SU-DHL-6 (cell line): ENCODE results near the gene ANKRD44.

Experiments
- H2AFZ ChIP-seq: fragments of 200-600 bp; sonication (generic); 2 replicates; pipeline ENCODE4 v1.6.1; 2014; ENCODE audit warnings: low read depth, mild to moderate bottlenecking, moderate library complexity, mixed read lengths, antibody characterized with exemption, low read length; ENCODE audit not compliant: severe bottlenecking
- H3F3A ChIP-seq: fragments of 200-600 bp; shearing (Covaris generic); 2 replicates; pipeline ENCODE4 v1.6.0; 2016; ENCODE audit warnings: antibody characterized with exemption, mild to moderate bottlenecking; ENCODE audit not compliant: insufficient read depth
- H3K27ac ChIP-seq: fragments of 200-600 bp; sonication (generic); 2 replicates; pipeline ENCODE4 v1.5.1; 2016; ENCODE audit warnings: low read depth, mild to moderate bottlenecking, low read length, moderate library complexity, mixed read lengths
- H3K27me3 ChIP-seq: fragments of 200-600 bp; sonication (generic), shearing (Covaris generic); 2 replicates; pipeline ENCODE4 v1.6.0; 2014; ENCODE audit warnings: mild to moderate bottlenecking, low read length
- H3K36me3 ChIP-seq: fragments of 200-600 bp; sonication (generic); 2 replicates; pipeline ENCODE4 v1.6.1; 2014; ENCODE audit warnings: mild to moderate bottlenecking, low read length, mixed read lengths
- H3K4me2 ChIP-seq: fragments of 300-600, 200-600 bp; shearing (Covaris generic), sonication (generic); 2 replicates; pipeline ENCODE4 v1.6.0; 2014; ENCODE audit warnings: low read length, low read depth, mild to moderate bottlenecking; ENCODE audit not compliant: poor library complexity, severe bottlenecking
- H3K4me3 ChIP-seq: fragments of 200-600 bp; sonication (generic); 2 replicates; pipeline ENCODE4 v1.5.1; 2014; ENCODE audit warnings: antibody characterized with exemption, low read length, mild to moderate bottlenecking, mixed read lengths; ENCODE audit not compliant: insufficient read depth, poor library complexity, severe bottlenecking
- H3K79me2 ChIP-seq: fragments of 200-600 bp; sonication (generic); 2 replicates; pipeline ENCODE4 v1.6.1; 2014; ENCODE audit warnings: mild to moderate bottlenecking, low read length, moderate library complexity; ENCODE audit not compliant: insufficient read depth
- H3K9ac ChIP-seq: fragments of 200-600 bp; sonication (generic); 2 replicates; pipeline ENCODE4 v1.7.0; 2014; ENCODE audit warnings: mild to moderate bottlenecking, low read length
- H3K9me2 ChIP-seq: fragments of 200-600 bp; sonication (generic); replicated peaks from 2 replicates; pipeline ENCODE4 v1.6.1; 2014; ENCODE audit warnings: low read length; ENCODE audit not compliant: insufficient read depth
- H3K9me3 ChIP-seq: fragments of 200-600 bp; sonication (generic); 2 replicates; pipeline ENCODE4 v1.6.1; 2014; ENCODE audit warnings: low read length, mixed read lengths; ENCODE audit not compliant: insufficient read depth
- H4K20me1 ChIP-seq: fragments of 200-600 bp; sonication (generic); 2 replicates; pipeline ENCODE4 v1.6.1; 2014; ENCODE audit warnings: low read depth, mild to moderate bottlenecking, antibody characterized with exemption, low read length, moderate library complexity, mixed read lengths
- EZH2phosphoT487 ChIP-seq: fragments of 200-600 bp; sonication (generic), shearing (Covaris generic); conservative IDR thresholded peaks from 2 replicates; pipeline ENCODE4 v1.6.1; 2018; ENCODE audit warnings: mild to moderate bottlenecking, antibody characterized with exemption, low read length, moderate library complexity, mixed read lengths
- TF ChIP-seq, protein P1 (sequence below): fragments of 200-600 bp; sonication (generic); IDR thresholded peaks from one replicate; pipeline ENCODE4 v1.5.1; 2017; ENCODE audit warnings: antibody characterized with exemption, mild to moderate bottlenecking, low read length, moderate library complexity; ENCODE audit not compliant: insufficient read depth, poor library complexity, severe bottlenecking

Gene ANKRD44

DNA sequence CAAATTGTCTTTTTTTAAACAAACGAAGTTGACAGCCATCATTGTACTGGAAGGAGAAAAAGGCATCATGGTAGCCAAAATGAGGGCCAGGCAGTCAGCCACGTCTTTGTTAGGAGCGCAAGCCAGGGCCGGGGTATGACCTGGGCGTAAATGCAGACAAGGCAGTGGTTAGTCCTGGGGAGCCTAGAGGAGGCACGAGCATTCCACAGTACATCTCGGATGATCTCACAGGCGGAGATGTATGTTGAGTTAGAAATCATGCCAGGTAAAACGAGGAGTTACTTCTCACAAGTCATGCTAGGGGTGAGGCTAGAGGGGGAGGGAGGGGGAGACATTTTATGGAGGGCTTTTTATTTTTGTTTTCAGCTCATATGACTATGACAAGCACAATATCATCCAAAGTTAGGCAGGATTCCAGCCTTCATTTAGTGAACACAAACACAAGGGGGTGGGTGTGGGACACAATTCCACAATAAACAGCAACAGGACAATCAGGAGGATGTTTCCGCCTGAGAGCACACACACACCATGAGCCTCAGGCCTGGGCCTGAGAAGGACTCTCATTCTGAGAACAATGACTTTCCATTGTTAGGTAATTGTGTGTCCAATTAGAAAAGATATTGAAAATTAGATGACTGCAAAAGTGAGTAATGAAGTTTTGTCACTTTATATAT is 319.7 kb downstream of the ANKRD44 start:
- no peaks in the 10 kb centered on the region for H3K9me3 ChIP-seq
- no peaks in the 10 kb centered on the region for H3K27me3 ChIP-seq
- no peak overlapping the region for H3K4me3 ChIP-seq
- no peak for TF ChIP-seq EZH2phosphoT487
- TF ChIP-seq, protein P1, sequence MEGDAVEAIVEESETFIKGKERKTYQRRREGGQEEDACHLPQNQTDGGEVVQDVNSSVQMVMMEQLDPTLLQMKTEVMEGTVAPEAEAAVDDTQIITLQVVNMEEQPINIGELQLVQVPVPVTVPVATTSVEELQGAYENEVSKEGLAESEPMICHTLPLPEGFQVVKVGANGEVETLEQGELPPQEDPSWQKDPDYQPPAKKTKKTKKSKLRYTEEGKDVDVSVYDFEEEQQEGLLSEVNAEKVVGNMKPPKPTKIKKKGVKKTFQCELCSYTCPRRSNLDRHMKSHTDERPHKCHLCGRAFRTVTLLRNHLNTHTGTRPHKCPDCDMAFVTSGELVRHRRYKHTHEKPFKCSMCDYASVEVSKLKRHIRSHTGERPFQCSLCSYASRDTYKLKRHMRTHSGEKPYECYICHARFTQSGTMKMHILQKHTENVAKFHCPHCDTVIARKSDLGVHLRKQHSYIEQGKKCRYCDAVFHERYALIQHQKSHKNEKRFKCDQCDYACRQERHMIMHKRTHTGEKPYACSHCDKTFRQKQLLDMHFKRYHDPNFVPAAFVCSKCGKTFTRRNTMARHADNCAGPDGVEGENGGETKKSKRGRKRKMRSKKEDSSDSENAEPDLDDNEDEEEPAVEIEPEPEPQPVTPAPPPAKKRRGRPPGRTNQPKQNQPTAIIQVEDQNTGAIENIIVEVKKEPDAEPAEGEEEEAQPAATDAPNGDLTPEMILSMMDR = no peak
- no peaks in the 10 kb centered on the region; the same call in 1 of the 2 replicates for H3K36me3 ChIP-seq
- H3K27ac ChIP-seq = no peak overlapping the region
- H3K79me2 ChIP-seq = no peaks in the 10 kb centered on the region
- no peak overlapping the region for H3K4me2 ChIP-seq
- H3F3A ChIP-seq = 0 out of 2 replicates have a peak, but pooled peaks cover under 1% of the 10 kb centered on the region
- H2AFZ ChIP-seq = no peak overlapping the region
- H4K20me1 ChIP-seq = no peaks in the 10 kb centered on the region
- no peaks in the 10 kb centered on the region for H3K9me2 ChIP-seq
- H3K9ac ChIP-seq = no peak overlapping the region

DNA sequence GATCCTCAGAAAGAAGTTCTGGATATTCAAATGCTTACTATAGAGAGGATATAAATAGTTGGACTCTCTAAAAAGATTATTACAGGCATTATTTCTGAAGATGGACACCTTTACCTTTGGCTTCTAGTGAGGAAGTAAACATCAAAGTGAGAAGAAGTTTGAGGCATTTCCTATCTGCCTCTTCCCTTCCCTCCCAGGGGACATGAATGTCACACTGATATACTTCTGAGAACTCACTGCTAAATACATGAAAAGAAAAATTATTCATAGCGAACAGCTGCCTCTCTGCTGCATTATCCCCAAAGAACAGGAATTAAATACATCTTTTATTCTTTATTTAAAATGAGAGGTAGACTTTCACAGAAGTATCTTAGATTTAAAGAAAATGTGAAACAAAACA is 320.5 kb downstream of the ANKRD44 start:
- no peak overlapping the region for H3K4me2 ChIP-seq
- H3K36me3 ChIP-seq = no peaks in the 10 kb centered on the region; the same call in 1 of the 2 replicates
- H3K9me2 ChIP-seq = no peaks in the 10 kb centered on the region
- H3K27me3 ChIP-seq = no peaks in the 10 kb centered on the region
- H3K9me3 ChIP-seq = no peaks in the 10 kb centered on the region
- no peaks in the 10 kb centered on the region for H3K79me2 ChIP-seq
- TF ChIP-seq, protein P1 = no peak
- TF ChIP-seq EZH2phosphoT487 = no peak
- H3K27ac ChIP-seq = no peak overlapping the region
- no peak overlapping the region for H3K4me3 ChIP-seq
- H3K9ac ChIP-seq = no peak overlapping the region
- no peaks in the 10 kb centered on the region for H4K20me1 ChIP-seq
- H2AFZ ChIP-seq = no peak overlapping the region
- H3F3A ChIP-seq = no peaks in the 10 kb centered on the region

DNA sequence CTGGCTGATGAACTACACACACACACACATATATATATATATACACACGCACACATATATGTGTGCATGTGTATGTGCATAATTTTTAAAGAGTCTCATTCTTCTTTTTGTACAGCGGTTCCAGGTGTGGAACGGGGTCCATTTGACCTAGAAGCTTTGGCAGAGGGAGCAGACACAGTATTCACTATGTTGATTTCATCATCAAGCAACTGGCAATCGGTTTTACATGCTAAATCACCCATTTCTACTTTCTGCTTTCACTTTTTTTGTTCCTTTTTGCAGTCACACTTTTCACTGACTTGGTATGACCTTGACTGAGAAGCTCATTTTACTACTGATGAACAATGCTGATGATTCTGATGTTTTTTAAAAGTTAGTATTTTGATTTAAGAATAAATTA is 321.1 kb downstream of the ANKRD44 start:
- H3K79me2 ChIP-seq = no peaks in the 10 kb centered on the region
- H3K27ac ChIP-seq = no peak overlapping the region
- H3K9ac ChIP-seq = no peak overlapping the region
- H3K4me2 ChIP-seq = no peak overlapping the region
- no peaks in the 10 kb centered on the region for H4K20me1 ChIP-seq
- H3K27me3 ChIP-seq = no peaks in the 10 kb centered on the region
- no peaks in the 10 kb centered on the region for H3F3A ChIP-seq
- no peaks in the 10 kb centered on the region for H3K9me3 ChIP-seq
- H2AFZ ChIP-seq = no peak overlapping the region
- no peaks in the 10 kb centered on the region for H3K9me2 ChIP-seq
- no peak overlapping the region for H3K4me3 ChIP-seq
- H3K36me3 ChIP-seq = no peaks in the 10 kb centered on the region
- no peak for TF ChIP-seq EZH2phosphoT487
- TF ChIP-seq, protein P1 = no peak
